K562 (cell line): ENCODE data around the gene SNX33. TPM values are rescaled to one million over a fixed set of nuclear protein-coding genes. Genes with fewer than 3 reads are reported as not detected.

ENCODE experiments used
- ARID2 ChIP-seq: fragments of 450-650 bp; IDR thresholded peaks from 2 replicates; pipeline ENCODE4 v1.6.1; 2017; ENCODE audit warnings: antibody characterized with exemption, mild to moderate bottlenecking
- KHSRP ChIP-seq: fragments of 450-650 bp; IDR thresholded peaks from 2 replicates; pipeline ENCODE4 v1.6.1; 2017
- MCM5 ChIP-seq: fragments of 450-650 bp; IDR thresholded peaks from 2 replicates; pipeline ENCODE4 v1.6.1; 2016; ENCODE audit warnings: low read depth
- MECOM ChIP-seq: fragments of 250-450 bp; sonication (Bioruptor Pico); IDR thresholded peaks from 2 replicates; pipeline ENCODE4 v1.8.0; 2022; ENCODE audit warnings: inconsistent platforms
- NCOA1 ChIP-seq: fragments of 450-650 bp; IDR thresholded peaks from 2 replicates; pipeline ENCODE4 v1.6.1; 2016; ENCODE audit warnings: low read depth
- RFX1 ChIP-seq: fragments of 450-650 bp; IDR thresholded peaks from 2 replicates; pipeline ENCODE4 v1.6.1; 2016; ENCODE audit warnings: mild to moderate bottlenecking, moderate library complexity
- SUPT5H ChIP-seq: fragments of 450-650 bp; IDR thresholded peaks from 2 replicates; pipeline ENCODE4 v1.6.1; 2016
- ZNF121 ChIP-seq: sonication (generic); formaldehyde crosslinking; conservative IDR thresholded peaks from 2 replicates; pipeline ENCODE4 v1.8.0; 2022; ENCODE audit warnings: missing genetic modification reagents
- polyA plus RNA-seq, 8 experiments: library from polyadenylated mRNA; depleted of rRNA in 4 of 8; stranded (reverse) in 5 of 8; unstranded in 3 of 8; fragments of >200 nt; fragmentation: Nextera tagmentation in 2 of 8; fragmentation: Illumina TruSeq in 1 of 8; extraction: Ambion mirVana in 2 of 8; extraction: Trizol in 1 of 8; gene quantifications; 2 replicates each; pipeline versions ENCODE4 v1.2.1 to v1.2.3, GENCODE V29; 2011 to 2014; ENCODE audit warnings: inconsistent platforms in 1 of 8, missing spikeins in 1 of 8
- total RNA-seq, 7 experiments: library from RNA; depleted of rRNA in 6 of 7; stranded (reverse); fragments of >200 nt in 6 of 7; fragmentation: Illumina TruSeq in 2 of 7; extraction: Trizol in 2 of 7; gene quantifications; 2 replicates each; pipeline versions ENCODE4 v1.2.1 to v1.2.3, GENCODE V29; 2011 to 2021; ENCODE audit warnings: low replicate concordance in 1 of 7
- TF ChIP-seq, protein P1 (sequence below): fragments of 450-650 bp; IDR thresholded peaks from 2 replicates; pipeline ENCODE4 v1.6.1; 2017; ENCODE audit warnings: antibody characterized with exemption, mild to moderate bottlenecking
- TF ChIP-seq, protein P2 (sequence below): sonication (generic); formaldehyde crosslinking; IDR thresholded peaks from 2 replicates; pipeline ENCODE4 v1.4.0; 2020; ENCODE audit warnings: mild to moderate bottlenecking, missing genetic modification reagents
- TF ChIP-seq, protein P3 (sequence below): fragments of 450-650 bp; IDR thresholded peaks from 2 replicates; pipeline ENCODE4 v1.6.1; 2016; ENCODE audit warnings: mild to moderate bottlenecking, moderate library complexity

The SNX33 gene
- total and polyA plus RNA-seq, 9 of the 15 experiments (the other 6 are each of a cell fraction or from before 2014, with no cell fraction given): 1.4 to 14.1 (median 8.2) TPM

DNA sequence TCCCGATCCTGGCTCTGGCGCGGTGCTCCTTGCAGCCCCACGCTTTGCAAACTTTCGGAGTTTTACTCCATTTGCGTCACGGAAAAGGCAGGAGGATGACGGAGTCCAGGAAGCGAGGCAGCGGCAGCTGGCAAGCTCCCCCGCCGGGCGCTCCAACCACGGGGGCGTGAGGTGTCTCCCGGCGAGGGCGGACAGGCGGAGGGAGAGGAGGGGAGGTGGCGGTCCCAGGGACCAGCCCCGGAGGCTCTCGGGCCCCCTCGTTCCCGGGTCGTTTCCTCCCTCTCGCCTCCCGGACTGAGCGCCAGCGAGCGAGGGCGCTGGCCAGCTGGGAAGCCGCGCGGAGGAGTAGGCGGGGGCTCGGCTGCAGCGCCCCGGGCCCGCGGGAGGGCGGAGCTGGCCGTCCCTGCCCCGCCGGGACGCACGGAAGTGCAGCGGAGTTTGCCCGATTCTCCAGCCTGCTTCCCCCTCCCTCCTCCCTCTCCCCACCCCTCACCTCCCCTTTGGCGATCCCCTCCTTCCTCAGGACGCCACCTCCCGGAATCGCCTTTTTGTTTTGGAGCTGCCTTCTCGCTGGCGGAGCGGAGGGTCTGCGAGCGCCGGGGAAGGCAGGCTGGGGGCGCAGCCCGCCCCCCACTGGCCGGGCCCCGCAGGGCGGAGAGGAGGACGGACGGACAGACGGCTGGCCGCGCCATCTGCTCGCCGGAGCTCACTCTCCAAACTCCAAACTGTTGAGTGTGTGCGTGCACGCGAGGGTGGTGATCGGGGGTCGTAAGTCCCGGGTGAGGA, at the start of gene SNX33 (continued):
- TF ChIP-seq, protein P1, sequence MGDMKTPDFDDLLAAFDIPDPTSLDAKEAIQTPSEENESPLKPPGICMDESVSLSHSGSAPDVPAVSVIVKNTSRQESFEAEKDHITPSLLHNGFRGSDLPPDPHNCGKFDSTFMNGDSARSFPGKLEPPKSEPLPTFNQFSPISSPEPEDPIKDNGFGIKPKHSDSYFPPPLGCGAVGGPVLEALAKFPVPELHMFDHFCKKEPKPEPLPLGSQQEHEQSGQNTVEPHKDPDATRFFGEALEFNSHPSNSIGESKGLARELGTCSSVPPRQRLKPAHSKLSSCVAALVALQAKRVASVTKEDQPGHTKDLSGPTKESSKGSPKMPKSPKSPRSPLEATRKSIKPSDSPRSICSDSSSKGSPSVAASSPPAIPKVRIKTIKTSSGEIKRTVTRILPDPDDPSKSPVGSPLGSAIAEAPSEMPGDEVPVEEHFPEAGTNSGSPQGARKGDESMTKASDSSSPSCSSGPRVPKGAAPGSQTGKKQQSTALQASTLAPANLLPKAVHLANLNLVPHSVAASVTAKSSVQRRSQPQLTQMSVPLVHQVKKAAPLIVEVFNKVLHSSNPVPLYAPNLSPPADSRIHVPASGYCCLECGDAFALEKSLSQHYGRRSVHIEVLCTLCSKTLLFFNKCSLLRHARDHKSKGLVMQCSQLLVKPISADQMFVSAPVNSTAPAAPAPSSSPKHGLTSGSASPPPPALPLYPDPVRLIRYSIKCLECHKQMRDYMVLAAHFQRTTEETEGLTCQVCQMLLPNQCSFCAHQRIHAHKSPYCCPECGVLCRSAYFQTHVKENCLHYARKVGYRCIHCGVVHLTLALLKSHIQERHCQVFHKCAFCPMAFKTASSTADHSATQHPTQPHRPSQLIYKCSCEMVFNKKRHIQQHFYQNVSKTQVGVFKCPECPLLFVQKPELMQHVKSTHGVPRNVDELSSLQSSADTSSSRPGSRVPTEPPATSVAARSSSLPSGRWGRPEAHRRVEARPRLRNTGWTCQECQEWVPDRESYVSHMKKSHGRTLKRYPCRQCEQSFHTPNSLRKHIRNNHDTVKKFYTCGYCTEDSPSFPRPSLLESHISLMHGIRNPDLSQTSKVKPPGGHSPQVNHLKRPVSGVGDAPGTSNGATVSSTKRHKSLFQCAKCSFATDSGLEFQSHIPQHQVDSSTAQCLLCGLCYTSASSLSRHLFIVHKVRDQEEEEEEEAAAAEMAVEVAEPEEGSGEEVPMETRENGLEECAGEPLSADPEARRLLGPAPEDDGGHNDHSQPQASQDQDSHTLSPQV: no peak
- TF ChIP-seq, protein P2, sequence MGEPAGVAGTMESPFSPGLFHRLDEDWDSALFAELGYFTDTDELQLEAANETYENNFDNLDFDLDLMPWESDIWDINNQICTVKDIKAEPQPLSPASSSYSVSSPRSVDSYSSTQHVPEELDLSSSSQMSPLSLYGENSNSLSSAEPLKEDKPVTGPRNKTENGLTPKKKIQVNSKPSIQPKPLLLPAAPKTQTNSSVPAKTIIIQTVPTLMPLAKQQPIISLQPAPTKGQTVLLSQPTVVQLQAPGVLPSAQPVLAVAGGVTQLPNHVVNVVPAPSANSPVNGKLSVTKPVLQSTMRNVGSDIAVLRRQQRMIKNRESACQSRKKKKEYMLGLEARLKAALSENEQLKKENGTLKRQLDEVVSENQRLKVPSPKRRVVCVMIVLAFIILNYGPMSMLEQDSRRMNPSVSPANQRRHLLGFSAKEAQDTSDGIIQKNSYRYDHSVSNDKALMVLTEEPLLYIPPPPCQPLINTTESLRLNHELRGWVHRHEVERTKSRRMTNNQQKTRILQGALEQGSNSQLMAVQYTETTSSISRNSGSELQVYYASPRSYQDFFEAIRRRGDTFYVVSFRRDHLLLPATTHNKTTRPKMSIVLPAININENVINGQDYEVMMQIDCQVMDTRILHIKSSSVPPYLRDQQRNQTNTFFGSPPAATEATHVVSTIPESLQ (CRISPR knock-in tag): no peak
- peak; percentile 67 for TF ChIP-seq SUPT5H
- TF ChIP-seq, protein P3, sequence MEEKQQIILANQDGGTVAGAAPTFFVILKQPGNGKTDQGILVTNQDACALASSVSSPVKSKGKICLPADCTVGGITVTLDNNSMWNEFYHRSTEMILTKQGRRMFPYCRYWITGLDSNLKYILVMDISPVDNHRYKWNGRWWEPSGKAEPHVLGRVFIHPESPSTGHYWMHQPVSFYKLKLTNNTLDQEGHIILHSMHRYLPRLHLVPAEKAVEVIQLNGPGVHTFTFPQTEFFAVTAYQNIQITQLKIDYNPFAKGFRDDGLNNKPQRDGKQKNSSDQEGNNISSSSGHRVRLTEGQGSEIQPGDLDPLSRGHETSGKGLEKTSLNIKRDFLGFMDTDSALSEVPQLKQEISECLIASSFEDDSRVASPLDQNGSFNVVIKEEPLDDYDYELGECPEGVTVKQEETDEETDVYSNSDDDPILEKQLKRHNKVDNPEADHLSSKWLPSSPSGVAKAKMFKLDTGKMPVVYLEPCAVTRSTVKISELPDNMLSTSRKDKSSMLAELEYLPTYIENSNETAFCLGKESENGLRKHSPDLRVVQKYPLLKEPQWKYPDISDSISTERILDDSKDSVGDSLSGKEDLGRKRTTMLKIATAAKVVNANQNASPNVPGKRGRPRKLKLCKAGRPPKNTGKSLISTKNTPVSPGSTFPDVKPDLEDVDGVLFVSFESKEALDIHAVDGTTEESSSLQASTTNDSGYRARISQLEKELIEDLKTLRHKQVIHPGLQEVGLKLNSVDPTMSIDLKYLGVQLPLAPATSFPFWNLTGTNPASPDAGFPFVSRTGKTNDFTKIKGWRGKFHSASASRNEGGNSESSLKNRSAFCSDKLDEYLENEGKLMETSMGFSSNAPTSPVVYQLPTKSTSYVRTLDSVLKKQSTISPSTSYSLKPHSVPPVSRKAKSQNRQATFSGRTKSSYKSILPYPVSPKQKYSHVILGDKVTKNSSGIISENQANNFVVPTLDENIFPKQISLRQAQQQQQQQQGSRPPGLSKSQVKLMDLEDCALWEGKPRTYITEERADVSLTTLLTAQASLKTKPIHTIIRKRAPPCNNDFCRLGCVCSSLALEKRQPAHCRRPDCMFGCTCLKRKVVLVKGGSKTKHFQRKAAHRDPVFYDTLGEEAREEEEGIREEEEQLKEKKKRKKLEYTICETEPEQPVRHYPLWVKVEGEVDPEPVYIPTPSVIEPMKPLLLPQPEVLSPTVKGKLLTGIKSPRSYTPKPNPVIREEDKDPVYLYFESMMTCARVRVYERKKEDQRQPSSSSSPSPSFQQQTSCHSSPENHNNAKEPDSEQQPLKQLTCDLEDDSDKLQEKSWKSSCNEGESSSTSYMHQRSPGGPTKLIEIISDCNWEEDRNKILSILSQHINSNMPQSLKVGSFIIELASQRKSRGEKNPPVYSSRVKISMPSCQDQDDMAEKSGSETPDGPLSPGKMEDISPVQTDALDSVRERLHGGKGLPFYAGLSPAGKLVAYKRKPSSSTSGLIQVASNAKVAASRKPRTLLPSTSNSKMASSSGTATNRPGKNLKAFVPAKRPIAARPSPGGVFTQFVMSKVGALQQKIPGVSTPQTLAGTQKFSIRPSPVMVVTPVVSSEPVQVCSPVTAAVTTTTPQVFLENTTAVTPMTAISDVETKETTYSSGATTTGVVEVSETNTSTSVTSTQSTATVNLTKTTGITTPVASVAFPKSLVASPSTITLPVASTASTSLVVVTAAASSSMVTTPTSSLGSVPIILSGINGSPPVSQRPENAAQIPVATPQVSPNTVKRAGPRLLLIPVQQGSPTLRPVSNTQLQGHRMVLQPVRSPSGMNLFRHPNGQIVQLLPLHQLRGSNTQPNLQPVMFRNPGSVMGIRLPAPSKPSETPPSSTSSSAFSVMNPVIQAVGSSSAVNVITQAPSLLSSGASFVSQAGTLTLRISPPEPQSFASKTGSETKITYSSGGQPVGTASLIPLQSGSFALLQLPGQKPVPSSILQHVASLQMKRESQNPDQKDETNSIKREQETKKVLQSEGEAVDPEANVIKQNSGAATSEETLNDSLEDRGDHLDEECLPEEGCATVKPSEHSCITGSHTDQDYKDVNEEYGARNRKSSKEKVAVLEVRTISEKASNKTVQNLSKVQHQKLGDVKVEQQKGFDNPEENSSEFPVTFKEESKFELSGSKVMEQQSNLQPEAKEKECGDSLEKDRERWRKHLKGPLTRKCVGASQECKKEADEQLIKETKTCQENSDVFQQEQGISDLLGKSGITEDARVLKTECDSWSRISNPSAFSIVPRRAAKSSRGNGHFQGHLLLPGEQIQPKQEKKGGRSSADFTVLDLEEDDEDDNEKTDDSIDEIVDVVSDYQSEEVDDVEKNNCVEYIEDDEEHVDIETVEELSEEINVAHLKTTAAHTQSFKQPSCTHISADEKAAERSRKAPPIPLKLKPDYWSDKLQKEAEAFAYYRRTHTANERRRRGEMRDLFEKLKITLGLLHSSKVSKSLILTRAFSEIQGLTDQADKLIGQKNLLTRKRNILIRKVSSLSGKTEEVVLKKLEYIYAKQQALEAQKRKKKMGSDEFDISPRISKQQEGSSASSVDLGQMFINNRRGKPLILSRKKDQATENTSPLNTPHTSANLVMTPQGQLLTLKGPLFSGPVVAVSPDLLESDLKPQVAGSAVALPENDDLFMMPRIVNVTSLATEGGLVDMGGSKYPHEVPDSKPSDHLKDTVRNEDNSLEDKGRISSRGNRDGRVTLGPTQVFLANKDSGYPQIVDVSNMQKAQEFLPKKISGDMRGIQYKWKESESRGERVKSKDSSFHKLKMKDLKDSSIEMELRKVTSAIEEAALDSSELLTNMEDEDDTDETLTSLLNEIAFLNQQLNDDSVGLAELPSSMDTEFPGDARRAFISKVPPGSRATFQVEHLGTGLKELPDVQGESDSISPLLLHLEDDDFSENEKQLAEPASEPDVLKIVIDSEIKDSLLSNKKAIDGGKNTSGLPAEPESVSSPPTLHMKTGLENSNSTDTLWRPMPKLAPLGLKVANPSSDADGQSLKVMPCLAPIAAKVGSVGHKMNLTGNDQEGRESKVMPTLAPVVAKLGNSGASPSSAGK: no peak
- no peak for TF ChIP-seq ZNF121
- no peak for TF ChIP-seq NCOA1
- TF ChIP-seq MCM5: no peak
- TF ChIP-seq RFX1: no peak
- no peak for TF ChIP-seq KHSRP
- TF ChIP-seq ARID2: no peak
- no peak for TF ChIP-seq MECOM (CRISPR knock-in tag)
